Endothelial cell of umbilical vein (primary cell): Measurements from ENCODE around the gene WNT4. TPM values are rescaled to one million over a fixed set of nuclear protein-coding genes. Genes with fewer than 3 reads are reported as not detected.

Experiments
- BruUV-seq: library from RNA; stranded (reverse); fragments of 400-500 nt; replicated peaks from 2 replicates; lab custom pipeline; 2021; lab: Mats Ljungman, UMichigan
- CTCF ChIA-PET: fragments of 300-600, 350-600 bp; sonication (Branson Sonifier 250); formaldehyde crosslinking; loops from one replicate; lab custom pipeline; 2021; ENCODE audit warnings: antibody characterized with exemption, inconsistent platforms; lab: Charles Lee
- POLR2A ChIA-PET: fragments of 300-600, 350-600 bp; sonication (Branson Sonifier 250); formaldehyde crosslinking; loops from one replicate; lab custom pipeline; 2021; ENCODE audit warnings: antibody characterized with exemption, inconsistent platforms; lab: Charles Lee
- DNase-seq: peaks from one replicate; pipeline ENCODE4 v3.0.0-alpha.2; 2011; ENCODE audit warnings: low read depth, low spot score
- FAIRE-seq: peaks from 2 replicates; lab custom pipeline; 2011; peaks lifted over from hg19 to GRCh38; lab: Jason Lieb, UNC
- H2AFZ ChIP-seq: 2 replicates; pipeline ENCODE4 v1.6.0; 2012; ENCODE audit warnings: low read depth, low read length, control low read depth, inconsistent platforms
- H3K27ac ChIP-seq: 2 replicates; pipeline ENCODE4 v1.5.1; 2011; ENCODE audit warnings: low read depth, mild to moderate bottlenecking, control low read depth, low read length, moderate library complexity; ENCODE audit not compliant: insufficient read depth
- H3K27me3 ChIP-seq, 2 experiments: 2 replicates each; pipeline versions ENCODE4 v1.6.0 to v1.6.1; 2011; ENCODE audit warnings: low read length in 2 of 2, mixed read lengths in 1 of 2; ENCODE audit not compliant: control insufficient read depth in 2 of 2, insufficient read depth in 2 of 2
- H3K36me3 ChIP-seq, 2 experiments: 2 replicates in 1 of 2; 3 replicates in 1 of 2; pipeline ENCODE4 v1.5.1; 2011; ENCODE audit warnings: low read length in 2 of 2, mild to moderate bottlenecking in 1 of 2, moderate library complexity in 1 of 2; ENCODE audit not compliant: control insufficient read depth in 2 of 2, insufficient read depth in 2 of 2; ENCODE audit errors: extremely low read depth in 1 of 2
- H3K4me1 ChIP-seq: 3 replicates; pipeline ENCODE4 v1.5.1; 2011; ENCODE audit warnings: mild to moderate bottlenecking, low read length; ENCODE audit not compliant: control insufficient read depth, insufficient read depth; ENCODE audit errors: extremely low read depth
- H3K4me2 ChIP-seq: 2 replicates; pipeline ENCODE4 v1.6.1; 2011; ENCODE audit warnings: low read length, control low read depth, mixed read lengths; ENCODE audit not compliant: insufficient read depth
- H3K4me3 ChIP-seq, 3 experiments: fragments of 200-600 bp in 1 of 3; sonication (generic), shearing (Covaris generic) in 1 of 3; replicated peaks in 1 of 3; 2 replicates each; pipeline ENCODE4 v1.5.1; 2011 to 2016; ENCODE audit warnings: control low read depth in 3 of 3, low read length in 3 of 3, mild to moderate bottlenecking in 2 of 3, inconsistent platforms in 1 of 3, low read depth in 1 of 3, moderate library complexity in 1 of 3; ENCODE audit not compliant: insufficient read depth in 1 of 3
- H3K79me2 ChIP-seq: 2 replicates; pipeline ENCODE4 v1.6.0; 2012; ENCODE audit warnings: low read length, inconsistent platforms; ENCODE audit not compliant: control insufficient read depth, insufficient read depth
- H3K9ac ChIP-seq: replicated peaks from 2 replicates; pipeline ENCODE3; 2011; ENCODE audit warnings: low read length, control low read depth; ENCODE audit not compliant: insufficient read depth; ENCODE audit errors: extremely low read depth
- H3K9me1 ChIP-seq: replicated peaks from 3 replicates; pipeline ENCODE4 v1.6.0; 2011; ENCODE audit warnings: mild to moderate bottlenecking, low read length; ENCODE audit not compliant: control insufficient read depth, insufficient read depth; ENCODE audit errors: extremely low read depth
- H3K9me3 ChIP-seq: replicated peaks from 2 replicates; pipeline ENCODE4 v1.5.1; 2012; ENCODE audit warnings: low read length, inconsistent platforms; ENCODE audit not compliant: control insufficient read depth, insufficient read depth
- H4K20me1 ChIP-seq: replicated peaks from 2 replicates; pipeline ENCODE3; 2011; ENCODE audit warnings: mild to moderate bottlenecking, low read length; ENCODE audit not compliant: control insufficient read depth, insufficient read depth; ENCODE audit errors: extremely low read depth
- EZH2 ChIP-seq: IDR thresholded peaks from 2 replicates; pipeline ENCODE4 v1.6.1; 2012; ENCODE audit warnings: borderline replicate concordance, low read depth, mild to moderate bottlenecking, moderate library complexity, low read length, inconsistent platforms; ENCODE audit not compliant: severe bottlenecking
- FOS ChIP-seq: IDR thresholded peaks from 2 replicates; pipeline ENCODE4 v1.6.1; 2011; ENCODE audit warnings: mild to moderate bottlenecking, low read length, moderate library complexity, borderline replicate concordance; ENCODE audit not compliant: insufficient read depth
- GATA2 ChIP-seq: IDR thresholded peaks from 2 replicates; pipeline ENCODE4 v1.7.0; 2011; ENCODE audit warnings: low read depth, mild to moderate bottlenecking, moderate library complexity, mixed read lengths, low read length; ENCODE audit not compliant: insufficient read length, insufficient read depth
- JUN ChIP-seq: IDR thresholded peaks from 2 replicates; pipeline ENCODE4 v1.6.1; 2011; ENCODE audit warnings: borderline replicate concordance, low read depth; ENCODE audit not compliant: insufficient read length, insufficient read depth
- MYC ChIP-seq: IDR thresholded peaks from one replicate; pipeline ENCODE4 v1.6.1; 2011; ENCODE audit warnings: mild to moderate bottlenecking, low read depth, low read length
- POLR2A ChIP-seq: IDR thresholded peaks from 2 replicates; pipeline ENCODE4 v1.6.1; 2012; ENCODE audit warnings: low read depth, mild to moderate bottlenecking, control low read depth, low read length
- POLR2AphosphoS5 ChIP-seq: IDR thresholded peaks from 2 replicates; pipeline ENCODE4 v1.6.1; 2012; ENCODE audit warnings: low read depth, mild to moderate bottlenecking, control low read depth, low read length, moderate library complexity; ENCODE audit not compliant: insufficient read depth
- dilution Hi-C: fragments of 300-500 bp; cut with MboI; formaldehyde crosslinking; loops from one replicate; pipeline ENCODE4 v1.15.0; 2019; ENCODE audit warnings: low sequenced_read_pairs; ENCODE audit not compliant: extremely low pct_ligation_motif_present
- intact Hi-C: fragments of 100-400 bp; cut with micrococcal nuclease; formaldehyde crosslinking; loops from one replicate; pipeline ENCODE4 v1.10.0; 2022
- polyA plus RNA-seq, 4 experiments: library from polyadenylated mRNA; depleted of rRNA in 3 of 4; stranded (reverse) in 3 of 4; unstranded in 1 of 4; fragments of >200 nt; gene quantifications; 2 replicates each; pipeline versions ENCODE4 v1.2.1 to v1.2.3, GENCODE V29; 2011 to 2012; ENCODE audit warnings: missing spikeins in 1 of 4
- total RNA-seq: library from RNA; stranded (reverse); gene quantifications from 2 replicates; pipeline ENCODE4 v1.2.3, GENCODE V29; 2021
- TF ChIP-seq, protein P1 (sequence below), 2 donors: IDR thresholded peaks; 1 replicate in 1 of 2; 2 replicates in 1 of 2; pipeline ENCODE4 v1.5.1; 2011; ENCODE audit warnings: low read length in 2 of 2, mild to moderate bottlenecking in 2 of 2, moderate library complexity in 2 of 2, control low read depth in 1 of 2, inconsistent platforms in 1 of 2, low read depth in 1 of 2; ENCODE audit not compliant: insufficient read depth in 1 of 2; ENCODE audit errors: extremely low read depth in 1 of 2
- TF ChIP-seq, protein P2 (sequence below): IDR thresholded peaks from 2 replicates; pipeline ENCODE4 v1.6.1; 2011; ENCODE audit not compliant: insufficient read depth, insufficient read length

The WNT4 gene
- total and polyA plus RNA-seq, 2 donors (not counting 3 experiments of a cell fraction or from before 2014, with no cell fraction given): 0.06 TPM; not detected in 1

DNA sequence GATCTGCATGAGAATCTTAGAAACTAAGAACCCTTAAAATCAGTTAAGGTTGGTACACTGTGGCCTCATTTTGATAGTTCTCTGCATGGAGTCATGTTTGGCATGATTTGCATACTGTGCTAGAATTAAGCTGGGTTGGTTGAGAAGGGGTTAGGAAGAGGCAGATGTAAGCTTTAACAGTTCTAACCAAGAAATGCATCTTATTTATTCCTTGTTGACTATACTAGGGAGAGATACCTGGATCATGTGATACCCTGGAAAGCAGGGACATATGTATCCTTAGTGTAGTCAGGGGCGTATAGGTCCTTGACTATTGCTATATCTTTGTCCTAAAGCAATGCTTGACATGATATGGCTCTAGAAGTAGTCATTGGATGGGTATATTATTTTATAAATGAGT, 49.4 kb downstream of the WNT4 start:
- dilution Hi-C loops: no loop called here
- intact Hi-C loops: loop anchor here (5.0 kb wide), 1 partner anchor 41 kb away; the partner anchor contains the start of gene CDC42
- CTCF ChIA-PET: interaction anchor here (1.0 to 2.6 kb wide), 3 partner anchors 12 to 323 kb away, joined by 3 to 10 read pairs (median 4); no protein-coding TSS in a partner anchor

More for the DNA sequence above, 49.4 kb downstream of the WNT4 start:
- FAIRE-seq (no peak), DNase-seq (no peak)
- TF ChIP-seq, protein P1, sequence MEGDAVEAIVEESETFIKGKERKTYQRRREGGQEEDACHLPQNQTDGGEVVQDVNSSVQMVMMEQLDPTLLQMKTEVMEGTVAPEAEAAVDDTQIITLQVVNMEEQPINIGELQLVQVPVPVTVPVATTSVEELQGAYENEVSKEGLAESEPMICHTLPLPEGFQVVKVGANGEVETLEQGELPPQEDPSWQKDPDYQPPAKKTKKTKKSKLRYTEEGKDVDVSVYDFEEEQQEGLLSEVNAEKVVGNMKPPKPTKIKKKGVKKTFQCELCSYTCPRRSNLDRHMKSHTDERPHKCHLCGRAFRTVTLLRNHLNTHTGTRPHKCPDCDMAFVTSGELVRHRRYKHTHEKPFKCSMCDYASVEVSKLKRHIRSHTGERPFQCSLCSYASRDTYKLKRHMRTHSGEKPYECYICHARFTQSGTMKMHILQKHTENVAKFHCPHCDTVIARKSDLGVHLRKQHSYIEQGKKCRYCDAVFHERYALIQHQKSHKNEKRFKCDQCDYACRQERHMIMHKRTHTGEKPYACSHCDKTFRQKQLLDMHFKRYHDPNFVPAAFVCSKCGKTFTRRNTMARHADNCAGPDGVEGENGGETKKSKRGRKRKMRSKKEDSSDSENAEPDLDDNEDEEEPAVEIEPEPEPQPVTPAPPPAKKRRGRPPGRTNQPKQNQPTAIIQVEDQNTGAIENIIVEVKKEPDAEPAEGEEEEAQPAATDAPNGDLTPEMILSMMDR (IDR thresholded peaks at IDR 0.05; ENCODE audit: extremely low read depth in 1 of 2, insufficient read depth in 1 of 2, low read depth in 1 of 2, low read length in 2 of 2): no peak
- TF ChIP-seq MYC: no peak
- no peak for TF ChIP-seq POLR2A
- no peak for TF ChIP-seq JUN
- no peak for TF ChIP-seq EZH2
- TF ChIP-seq GATA2: no peak
- no peak for TF ChIP-seq FOS
- TF ChIP-seq POLR2AphosphoS5: no peak
- TF ChIP-seq, protein P2, sequence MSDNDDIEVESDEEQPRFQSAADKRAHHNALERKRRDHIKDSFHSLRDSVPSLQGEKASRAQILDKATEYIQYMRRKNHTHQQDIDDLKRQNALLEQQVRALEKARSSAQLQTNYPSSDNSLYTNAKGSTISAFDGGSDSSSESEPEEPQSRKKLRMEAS: no peak
- POLR2A ChIA-PET: no interaction called here
- Histone ChIP-seq H2AFZ (no peak overlapping the region), H3K4me3 (no peak overlapping the region), H3K4me2 (no peak overlapping the region), H3K27ac (no peak overlapping the region), H3K9me3 (no peaks in the 10 kb centered on the region), H3K9me1 (peaks cover 3% of the 10 kb centered on the region), H3K36me3 (peaks cover 11 to 16% of the 10 kb centered on the region in 2 experiments), H3K79me2 (peaks cover 81% of the 10 kb centered on the region), H3K27me3 (no peaks in the 10 kb centered on the region), H3K4me1 (peaks cover 37% of the 10 kb centered on the region), H4K20me1 (peaks cover 28% of the 10 kb centered on the region), H3K9ac (no peak overlapping the region)
- no TSS peak for BruUV-seq
